OCI-LY7 (cell line): Measurements from ENCODE around the gene USP6NL.

Experiments
- EZH2phosphoT487 ChIP-seq: fragments of 200-600 bp; sonication (generic); IDR thresholded peaks from 2 replicates; pipeline ENCODE4 v1.6.1; 2018; ENCODE audit warnings: low read depth, borderline replicate concordance, mild to moderate bottlenecking, mixed run types, antibody characterized with exemption, low read length, moderate library complexity, mixed read lengths
- TF ChIP-seq, protein P1 (sequence below): fragments of 200-600 bp; sonication (generic); conservative IDR thresholded peaks from 2 replicates; pipeline ENCODE4 v1.5.1; 2014; ENCODE audit warnings: mild to moderate bottlenecking, antibody characterized with exemption, low read length, moderate library complexity, mixed read lengths

DNA sequence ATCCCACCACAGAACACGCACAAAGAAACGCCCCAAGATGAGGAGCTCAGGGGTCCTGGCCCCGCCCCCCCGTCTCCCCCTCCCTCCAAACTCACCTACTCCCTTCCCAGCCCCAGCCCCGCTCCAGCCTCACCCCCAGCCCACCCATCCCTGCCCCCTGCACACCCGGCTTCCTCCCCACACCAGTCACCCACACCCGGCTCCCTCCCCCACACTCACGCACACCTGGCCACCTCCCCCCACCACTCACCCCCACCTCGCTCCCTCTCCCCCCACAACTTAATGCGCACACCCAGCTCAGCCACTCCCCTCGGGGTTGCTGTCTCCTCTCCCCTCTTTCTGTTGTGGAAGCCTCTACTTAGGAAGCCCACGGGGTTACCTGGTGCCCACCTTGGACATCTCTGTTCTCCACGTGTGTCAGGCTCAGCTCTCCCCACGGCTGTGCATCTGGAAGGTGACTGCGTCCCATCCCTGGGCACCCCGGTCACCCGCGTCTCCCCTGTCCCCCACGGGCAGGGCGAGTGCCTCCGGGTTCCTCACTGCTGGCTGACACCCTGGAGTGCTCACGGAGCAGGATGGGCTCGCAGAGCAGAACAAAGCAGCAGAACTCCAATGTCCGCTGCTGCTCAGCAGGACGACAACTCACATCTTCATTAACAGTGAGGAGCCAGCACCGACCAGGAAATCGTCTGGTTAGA is 166.8 kb downstream of the USP6NL start:
- TF ChIP-seq, protein P1, sequence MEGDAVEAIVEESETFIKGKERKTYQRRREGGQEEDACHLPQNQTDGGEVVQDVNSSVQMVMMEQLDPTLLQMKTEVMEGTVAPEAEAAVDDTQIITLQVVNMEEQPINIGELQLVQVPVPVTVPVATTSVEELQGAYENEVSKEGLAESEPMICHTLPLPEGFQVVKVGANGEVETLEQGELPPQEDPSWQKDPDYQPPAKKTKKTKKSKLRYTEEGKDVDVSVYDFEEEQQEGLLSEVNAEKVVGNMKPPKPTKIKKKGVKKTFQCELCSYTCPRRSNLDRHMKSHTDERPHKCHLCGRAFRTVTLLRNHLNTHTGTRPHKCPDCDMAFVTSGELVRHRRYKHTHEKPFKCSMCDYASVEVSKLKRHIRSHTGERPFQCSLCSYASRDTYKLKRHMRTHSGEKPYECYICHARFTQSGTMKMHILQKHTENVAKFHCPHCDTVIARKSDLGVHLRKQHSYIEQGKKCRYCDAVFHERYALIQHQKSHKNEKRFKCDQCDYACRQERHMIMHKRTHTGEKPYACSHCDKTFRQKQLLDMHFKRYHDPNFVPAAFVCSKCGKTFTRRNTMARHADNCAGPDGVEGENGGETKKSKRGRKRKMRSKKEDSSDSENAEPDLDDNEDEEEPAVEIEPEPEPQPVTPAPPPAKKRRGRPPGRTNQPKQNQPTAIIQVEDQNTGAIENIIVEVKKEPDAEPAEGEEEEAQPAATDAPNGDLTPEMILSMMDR: no peak
- no peak for TF ChIP-seq EZH2phosphoT487
